SK-N-SH (cell line): Measurements from ENCODE around the gene LRAT. TPM values are rescaled to one million over a fixed set of nuclear protein-coding genes. Genes with fewer than 3 reads are reported as not detected.

ENCODE experiments used
- CTCF ChIA-PET: fragments of 300-600, 350-600 bp; formaldehyde crosslinking; extraction: SDS; loops from one replicate; lab custom pipeline; 2021; lab: Yijun Ruan, JAX
- POLR2A ChIA-PET: fragments of 350-600 bp; sonication (Branson Sonifier 250); formaldehyde crosslinking; extraction: SDS; loops from one replicate; lab custom pipeline; 2020; ENCODE audit warnings: antibody characterized with exemption, inconsistent platforms; lab: Yijun Ruan, JAX
- DNase-seq: peaks from one replicate; pipeline ENCODE4 v3.0.0; 2012
- H2AFZ ChIP-seq: fragments of 200-600 bp; sonication (generic); 2 replicates; pipeline ENCODE4 v1.8.1; 2016; ENCODE audit warnings: antibody characterized with exemption, mild to moderate bottlenecking, low read depth
- H3F3A ChIP-seq: fragments of 200-600 bp; sonication (generic); replicated peaks from 2 replicates; pipeline ENCODE3; 2016; ENCODE audit warnings: antibody characterized with exemption, mild to moderate bottlenecking; ENCODE audit not compliant: insufficient read depth
- H3K27ac ChIP-seq, 2 experiments: fragments of 200-500 bp in 1 of 2; fragments of 200-600 bp in 1 of 2; sonication (Bioruptor generic) in 1 of 2; sonication (generic), shearing (Covaris generic) in 1 of 2; 2 replicates each; pipeline versions ENCODE4 v1.5.1 to v1.6.1; 2014 to 2016; ENCODE audit warnings: low read depth in 2 of 2, inconsistent platforms in 1 of 2, low read length in 1 of 2, mild to moderate bottlenecking in 1 of 2, mixed read lengths in 1 of 2
- H3K27me3 ChIP-seq: fragments of 200-600 bp; sonication (generic), shearing (Covaris generic); 2 replicates; pipeline ENCODE4 v1.6.1; 2016; ENCODE audit warnings: mixed run types; ENCODE audit not compliant: insufficient read depth
- H3K36me3 ChIP-seq, 2 experiments: fragments of 200-500 bp in 1 of 2; fragments of 200-600 bp in 1 of 2; sonication (Bioruptor generic) in 1 of 2; sonication (generic) in 1 of 2; replicated peaks in 1 of 2; 2 replicates each; pipeline versions ENCODE3 to v1.5.1; 2014 to 2016; ENCODE audit warnings: low read length in 1 of 2, mild to moderate bottlenecking in 1 of 2; ENCODE audit not compliant: insufficient read depth in 2 of 2, control insufficient read depth in 1 of 2
- H3K4me1 ChIP-seq, 2 experiments: fragments of 200-500 bp in 1 of 2; fragments of 200-600 bp in 1 of 2; sonication (Bioruptor generic) in 1 of 2; sonication (generic), shearing (Covaris generic) in 1 of 2; 2 replicates each; pipeline versions ENCODE4 v1.5.1 to v1.6.1; 2014 to 2016; ENCODE audit warnings: low read depth in 1 of 2, low read length in 1 of 2, mixed run types in 1 of 2; ENCODE audit not compliant: insufficient read depth in 2 of 2, control insufficient read depth in 1 of 2
- H3K4me2 ChIP-seq: fragments of 200-600 bp; sonication (generic), shearing (Covaris generic); 2 replicates; pipeline ENCODE4 v1.6.1; 2017; ENCODE audit warnings: mixed run types
- H3K4me3 ChIP-seq, 2 experiments: fragments of 200-500 bp in 1 of 2; fragments of 200-600 bp in 1 of 2; sonication (Bioruptor generic) in 1 of 2; sonication (generic), shearing (Covaris generic) in 1 of 2; 2 replicates each; pipeline versions ENCODE4 v1.5.1 to v1.8.1; 2014 to 2016; ENCODE audit warnings: low read depth in 2 of 2, inconsistent platforms in 1 of 2, low read length in 1 of 2, mild to moderate bottlenecking in 1 of 2, mixed read lengths in 1 of 2, moderate library complexity in 1 of 2
- H3K79me2 ChIP-seq: fragments of 200-600 bp; sonication (generic); 2 replicates; pipeline ENCODE4 v1.8.1; 2017; ENCODE audit warnings: mild to moderate bottlenecking; ENCODE audit not compliant: insufficient read depth
- H3K9ac ChIP-seq: fragments of 200-600 bp; sonication (generic); 2 replicates; pipeline ENCODE4 v1.6.1; 2017; ENCODE audit warnings: mixed run types
- H3K9me2 ChIP-seq: fragments of 200-600 bp; sonication (generic); 2 replicates; pipeline ENCODE4 v1.6.1; 2017; ENCODE audit warnings: mixed run types
- H3K9me3 ChIP-seq: fragments of 200-600 bp; sonication (generic); 2 replicates; pipeline ENCODE4 v1.6.1; 2017; ENCODE audit warnings: mixed run types, mild to moderate bottlenecking, moderate library complexity
- H4K20me1 ChIP-seq: fragments of 200-600 bp; sonication (generic); 2 replicates; pipeline ENCODE4 v1.6.1; 2017; ENCODE audit warnings: mild to moderate bottlenecking, mixed run types; ENCODE audit not compliant: insufficient read depth
- ELF1 ChIP-seq: IDR thresholded peaks from 2 replicates; pipeline ENCODE4 v1.4.0; 2012
- FOSL2 ChIP-seq: IDR thresholded peaks from 2 replicates; pipeline ENCODE4 v1.4.0; 2012; ENCODE audit warnings: low read depth, mild to moderate bottlenecking, moderate library complexity, borderline replicate concordance
- FOXJ3 ChIP-seq: sonication (generic); formaldehyde crosslinking; IDR thresholded peaks from 2 replicates; pipeline ENCODE4 v1.5.1; 2020; ENCODE audit warnings: mild to moderate bottlenecking, missing genetic modification reagents
- GATA2 ChIP-seq: sonication (generic); formaldehyde crosslinking; IDR thresholded peaks from 2 replicates; pipeline ENCODE4 v1.5.0; 2020; ENCODE audit warnings: mild to moderate bottlenecking, missing genetic modification reagents
- MEF2A ChIP-seq: IDR thresholded peaks from 2 replicates; pipeline ENCODE4 v1.4.0; 2012; ENCODE audit warnings: low read depth, borderline replicate concordance
- MXI1 ChIP-seq: IDR thresholded peaks from 2 replicates; pipeline ENCODE4 v1.6.1; 2012; ENCODE audit warnings: mild to moderate bottlenecking, low read depth, low read length, improper control_type of control experiment
- POLR2AphosphoS5 ChIP-seq: IDR thresholded peaks from 2 replicates; pipeline ENCODE4 v1.6.1; 2012; ENCODE audit warnings: low read depth, low read length
- RCOR1 ChIP-seq: fragments of 150-350 bp; IDR thresholded peaks from 2 replicates; pipeline ENCODE4 v1.6.1; 2017; ENCODE audit warnings: antibody characterized with exemption, low read length
- TAF1 ChIP-seq: IDR thresholded peaks from 2 replicates; pipeline ENCODE4 v1.6.1; 2012; ENCODE audit warnings: low read depth, mild to moderate bottlenecking, low read length, moderate library complexity, borderline replicate concordance
- TCF12 ChIP-seq: IDR thresholded peaks from 2 replicates; pipeline ENCODE4 v1.4.0; 2012
- YY1 ChIP-seq: IDR thresholded peaks from 2 replicates; pipeline ENCODE4 v1.4.0; 2012; ENCODE audit warnings: low read depth, mild to moderate bottlenecking
- WGBS: methylation state at CpG from one replicate; pipeline ENCODE4 v1.1.6; 2017; ENCODE audit warnings: low lambda C conversion rate; 5-methylcytosine and 5-hydroxymethylcytosine counted together
- polyA plus RNA-seq, 3 experiments: library from polyadenylated mRNA; depleted of rRNA; stranded (reverse); fragments of >200 nt; gene quantifications; 2 replicates each; pipeline ENCODE4 v1.2.3, GENCODE V29; 2012
- TF ChIP-seq, protein P1 (sequence below): fragments of 200-600 bp; sonication (generic); IDR thresholded peaks from 2 replicates; pipeline ENCODE4 v1.6.1; 2017; ENCODE audit warnings: antibody characterized with exemption, mild to moderate bottlenecking, moderate library complexity
- TF ChIP-seq, protein P2 (sequence below): IDR thresholded peaks from 2 replicates; pipeline ENCODE4 v1.4.0; 2012; ENCODE audit warnings: low read depth, borderline replicate concordance
- TF ChIP-seq, protein P3 (sequence below): IDR thresholded peaks from 2 replicates; pipeline ENCODE4; 2012
- TF ChIP-seq, protein P4 (sequence below): IDR thresholded peaks from 2 replicates; pipeline ENCODE4 v1.4.0; 2012; ENCODE audit warnings: low read depth, borderline replicate concordance
- TF ChIP-seq, protein P5 (sequence below): fragments of 150-350 bp; IDR thresholded peaks from 2 replicates; pipeline ENCODE4 v1.6.1; 2017; ENCODE audit warnings: antibody characterized with exemption, low read length, low read depth, borderline replicate concordance

Gene LRAT
- polyA plus RNA-seq, 1 of the 3 experiments (the other 2 are of a cell fraction) = not detected

DNA sequence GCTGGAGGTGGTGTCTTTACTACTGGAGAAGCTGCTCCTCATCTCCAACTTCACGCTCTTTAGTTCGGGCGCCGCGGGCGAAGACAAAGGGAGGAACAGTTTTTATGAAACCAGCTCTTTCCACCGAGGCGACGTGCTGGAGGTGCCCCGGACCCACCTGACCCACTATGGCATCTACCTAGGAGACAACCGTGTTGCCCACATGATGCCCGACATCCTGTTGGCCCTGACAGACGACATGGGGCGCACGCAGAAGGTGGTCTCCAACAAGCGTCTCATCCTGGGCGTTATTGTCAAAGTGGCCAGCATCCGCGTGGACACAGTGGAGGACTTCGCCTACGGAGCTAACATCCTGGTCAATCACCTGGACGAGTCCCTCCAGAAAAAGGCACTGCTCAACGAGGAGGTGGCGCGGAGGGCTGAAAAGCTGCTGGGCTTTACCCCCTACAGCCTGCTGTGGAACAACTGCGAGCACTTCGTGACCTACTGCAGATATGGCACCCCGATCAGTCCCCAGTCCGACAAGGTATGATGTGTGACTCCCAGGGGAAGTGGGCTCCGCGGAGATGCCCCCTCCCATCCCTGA is 634 bp downstream of the LRAT start:
- Histone ChIP-seq H2AFZ (no peak overlapping the region), H3K9me2 (no peaks in the 10 kb centered on the region), H3K36me3 (no peaks in the 10 kb centered on the region), H3F3A (no peaks in the 10 kb centered on the region), H3K9ac (no peak overlapping the region), H3K27me3 (peaks cover 54% of the 10 kb centered on the region), H4K20me1 (no peaks in the 10 kb centered on the region), H3K4me3 (no peak overlapping the region), H3K27ac (no peak overlapping the region), H3K9me3 (no peaks in the 10 kb centered on the region), H3K79me2 (no peaks in the 10 kb centered on the region), H3K4me2 (no peak overlapping the region), H3K4me1 (no peaks in the 10 kb centered on the region; a peak in 1 of 4 replicates)
- no peak for TF ChIP-seq YY1
- TF ChIP-seq ELF1 = no peak
- TF ChIP-seq, protein P1, sequence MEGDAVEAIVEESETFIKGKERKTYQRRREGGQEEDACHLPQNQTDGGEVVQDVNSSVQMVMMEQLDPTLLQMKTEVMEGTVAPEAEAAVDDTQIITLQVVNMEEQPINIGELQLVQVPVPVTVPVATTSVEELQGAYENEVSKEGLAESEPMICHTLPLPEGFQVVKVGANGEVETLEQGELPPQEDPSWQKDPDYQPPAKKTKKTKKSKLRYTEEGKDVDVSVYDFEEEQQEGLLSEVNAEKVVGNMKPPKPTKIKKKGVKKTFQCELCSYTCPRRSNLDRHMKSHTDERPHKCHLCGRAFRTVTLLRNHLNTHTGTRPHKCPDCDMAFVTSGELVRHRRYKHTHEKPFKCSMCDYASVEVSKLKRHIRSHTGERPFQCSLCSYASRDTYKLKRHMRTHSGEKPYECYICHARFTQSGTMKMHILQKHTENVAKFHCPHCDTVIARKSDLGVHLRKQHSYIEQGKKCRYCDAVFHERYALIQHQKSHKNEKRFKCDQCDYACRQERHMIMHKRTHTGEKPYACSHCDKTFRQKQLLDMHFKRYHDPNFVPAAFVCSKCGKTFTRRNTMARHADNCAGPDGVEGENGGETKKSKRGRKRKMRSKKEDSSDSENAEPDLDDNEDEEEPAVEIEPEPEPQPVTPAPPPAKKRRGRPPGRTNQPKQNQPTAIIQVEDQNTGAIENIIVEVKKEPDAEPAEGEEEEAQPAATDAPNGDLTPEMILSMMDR = no peak
- no peak for TF ChIP-seq TAF1
- TF ChIP-seq, protein P2, sequence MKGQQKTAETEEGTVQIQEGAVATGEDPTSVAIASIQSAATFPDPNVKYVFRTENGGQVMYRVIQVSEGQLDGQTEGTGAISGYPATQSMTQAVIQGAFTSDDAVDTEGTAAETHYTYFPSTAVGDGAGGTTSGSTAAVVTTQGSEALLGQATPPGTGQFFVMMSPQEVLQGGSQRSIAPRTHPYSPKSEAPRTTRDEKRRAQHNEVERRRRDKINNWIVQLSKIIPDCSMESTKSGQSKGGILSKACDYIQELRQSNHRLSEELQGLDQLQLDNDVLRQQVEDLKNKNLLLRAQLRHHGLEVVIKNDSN = no peak
- no peak for TF ChIP-seq FOSL2
- TF ChIP-seq RCOR1 = no peak
- no peak for TF ChIP-seq MEF2A
- TF ChIP-seq POLR2AphosphoS5 = no peak
- TF ChIP-seq, protein P3, sequence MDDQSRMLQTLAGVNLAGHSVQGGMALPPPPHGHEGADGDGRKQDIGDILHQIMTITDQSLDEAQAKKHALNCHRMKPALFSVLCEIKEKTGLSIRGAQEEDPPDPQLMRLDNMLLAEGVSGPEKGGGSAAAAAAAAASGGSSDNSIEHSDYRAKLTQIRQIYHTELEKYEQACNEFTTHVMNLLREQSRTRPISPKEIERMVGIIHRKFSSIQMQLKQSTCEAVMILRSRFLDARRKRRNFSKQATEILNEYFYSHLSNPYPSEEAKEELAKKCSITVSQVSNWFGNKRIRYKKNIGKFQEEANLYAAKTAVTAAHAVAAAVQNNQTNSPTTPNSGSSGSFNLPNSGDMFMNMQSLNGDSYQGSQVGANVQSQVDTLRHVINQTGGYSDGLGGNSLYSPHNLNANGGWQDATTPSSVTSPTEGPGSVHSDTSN = no peak
- TF ChIP-seq TCF12 = no peak
- TF ChIP-seq FOXJ3 (CRISPR knock-in tag) = no peak
- TF ChIP-seq, protein P4, sequence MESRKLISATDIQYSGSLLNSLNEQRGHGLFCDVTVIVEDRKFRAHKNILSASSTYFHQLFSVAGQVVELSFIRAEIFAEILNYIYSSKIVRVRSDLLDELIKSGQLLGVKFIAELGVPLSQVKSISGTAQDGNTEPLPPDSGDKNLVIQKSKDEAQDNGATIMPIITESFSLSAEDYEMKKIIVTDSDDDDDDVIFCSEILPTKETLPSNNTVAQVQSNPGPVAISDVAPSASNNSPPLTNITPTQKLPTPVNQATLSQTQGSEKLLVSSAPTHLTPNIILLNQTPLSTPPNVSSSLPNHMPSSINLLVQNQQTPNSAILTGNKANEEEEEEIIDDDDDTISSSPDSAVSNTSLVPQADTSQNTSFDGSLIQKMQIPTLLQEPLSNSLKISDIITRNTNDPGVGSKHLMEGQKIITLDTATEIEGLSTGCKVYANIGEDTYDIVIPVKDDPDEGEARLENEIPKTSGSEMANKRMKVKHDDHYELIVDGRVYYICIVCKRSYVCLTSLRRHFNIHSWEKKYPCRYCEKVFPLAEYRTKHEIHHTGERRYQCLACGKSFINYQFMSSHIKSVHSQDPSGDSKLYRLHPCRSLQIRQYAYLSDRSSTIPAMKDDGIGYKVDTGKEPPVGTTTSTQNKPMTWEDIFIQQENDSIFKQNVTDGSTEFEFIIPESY = no peak
- TF ChIP-seq, protein P5, sequence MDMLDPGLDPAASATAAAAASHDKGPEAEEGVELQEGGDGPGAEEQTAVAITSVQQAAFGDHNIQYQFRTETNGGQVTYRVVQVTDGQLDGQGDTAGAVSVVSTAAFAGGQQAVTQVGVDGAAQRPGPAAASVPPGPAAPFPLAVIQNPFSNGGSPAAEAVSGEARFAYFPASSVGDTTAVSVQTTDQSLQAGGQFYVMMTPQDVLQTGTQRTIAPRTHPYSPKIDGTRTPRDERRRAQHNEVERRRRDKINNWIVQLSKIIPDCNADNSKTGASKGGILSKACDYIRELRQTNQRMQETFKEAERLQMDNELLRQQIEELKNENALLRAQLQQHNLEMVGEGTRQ = no peak
- no peak for TF ChIP-seq GATA2
- TF ChIP-seq MXI1 = no peak
- POLR2A ChIA-PET = no interaction called here
- no peak for DNase-seq
- WGBS = 17% methylated on average over 18 of the region's 31 CpGs
- CTCF ChIA-PET = interaction anchor here (1.5 kb wide), 1 partner anchor 17 kb away, joined by 3 read pairs; no protein-coding TSS in a partner anchor
